ENCODE results near the gene MYCBPAP.

MYCBPAP gene

GRCh38 chr17:50507871-50508572, at the start of gene MYCBPAP:
Gene MYCBPAP, plus strand, starts transcription at chr17:50508439. Its CDS starts 236 bp downstream, at chr17:50508675.
- peak; percentile 74 for DNase-seq (ENCODE audit: low read depth)

GRCh38 chr17:50458701-50459676, 49.2 kb upstream of the MYCBPAP start:
- DNase-seq (ENCODE audit: low read depth): peak; percentile 56

DNA sequence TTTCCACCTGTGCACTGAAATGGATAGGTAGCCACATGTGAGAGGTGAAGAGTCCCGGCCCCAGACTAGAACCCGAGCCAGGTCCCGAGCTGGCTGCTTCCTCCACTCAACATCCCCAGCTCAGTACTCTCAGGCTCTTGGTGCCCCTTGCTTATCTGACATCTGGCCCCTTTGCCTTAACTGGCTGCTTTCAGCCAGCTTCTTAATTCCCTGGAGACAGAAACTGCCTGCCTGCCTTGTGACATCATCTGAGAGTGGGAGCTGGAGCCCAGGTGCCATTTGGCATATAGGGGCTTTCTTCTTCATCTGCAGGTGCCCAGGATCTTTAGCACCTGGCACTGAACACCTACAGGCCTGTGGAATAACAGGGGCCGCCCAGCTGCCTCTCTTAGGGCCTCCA, 48.5 kb upstream of the MYCBPAP start:
- DNase-seq (ENCODE audit: low read depth): no peak

- DNase-seq (ENCODE audit: low read depth): no peak
These were observed 47.3 kb upstream of the MYCBPAP start for GRCh38 chr17:50460831-50461526.

GRCh38 chr17:50461550-50462132, 46.6 kb upstream of the MYCBPAP start:
- DNase-seq (ENCODE audit: low read depth): no peak

DNA sequence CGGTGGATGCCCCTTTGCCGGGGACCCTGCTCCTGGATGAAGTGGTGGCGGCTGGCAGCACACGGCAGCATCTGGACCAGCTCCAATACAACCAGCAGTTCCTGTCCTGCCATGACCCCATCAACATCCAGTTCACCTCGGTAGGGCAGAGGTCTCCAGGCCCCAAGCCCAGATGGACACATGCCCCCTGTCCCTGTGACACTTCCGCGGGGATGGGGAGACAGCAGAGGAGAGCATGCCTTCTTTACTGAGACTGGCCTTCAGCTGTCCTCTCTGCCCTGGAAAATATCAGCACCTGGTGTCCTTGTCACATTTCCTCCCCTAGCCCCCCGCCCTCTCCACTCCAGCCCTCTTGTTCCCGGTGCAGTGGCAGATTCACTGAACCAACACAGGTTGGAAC, 45.8 kb upstream of the MYCBPAP start:
- DNase-seq (ENCODE audit: low read depth): no peak

- DNase-seq (ENCODE audit: low read depth): no peak
These were observed 44.1 kb upstream of the MYCBPAP start for GRCh38 chr17:50464121-50464520.

GRCh38 chr17:50464736-50465135, 43.5 kb upstream of the MYCBPAP start:
- no peak for DNase-seq (ENCODE audit: low read depth)

GRCh38 chr17:50465171-50465570, 43.1 kb upstream of the MYCBPAP start:
- DNase-seq (ENCODE audit: low read depth): no peak

GRCh38 chr17:50465635-50466034, 42.6 kb upstream of the MYCBPAP start:
- DNase-seq (ENCODE audit: low read depth): no peak

GRCh38 chr17:50466371-50467113, 41.7 kb upstream of the MYCBPAP start:
- no peak for DNase-seq (ENCODE audit: low read depth)

DNA sequence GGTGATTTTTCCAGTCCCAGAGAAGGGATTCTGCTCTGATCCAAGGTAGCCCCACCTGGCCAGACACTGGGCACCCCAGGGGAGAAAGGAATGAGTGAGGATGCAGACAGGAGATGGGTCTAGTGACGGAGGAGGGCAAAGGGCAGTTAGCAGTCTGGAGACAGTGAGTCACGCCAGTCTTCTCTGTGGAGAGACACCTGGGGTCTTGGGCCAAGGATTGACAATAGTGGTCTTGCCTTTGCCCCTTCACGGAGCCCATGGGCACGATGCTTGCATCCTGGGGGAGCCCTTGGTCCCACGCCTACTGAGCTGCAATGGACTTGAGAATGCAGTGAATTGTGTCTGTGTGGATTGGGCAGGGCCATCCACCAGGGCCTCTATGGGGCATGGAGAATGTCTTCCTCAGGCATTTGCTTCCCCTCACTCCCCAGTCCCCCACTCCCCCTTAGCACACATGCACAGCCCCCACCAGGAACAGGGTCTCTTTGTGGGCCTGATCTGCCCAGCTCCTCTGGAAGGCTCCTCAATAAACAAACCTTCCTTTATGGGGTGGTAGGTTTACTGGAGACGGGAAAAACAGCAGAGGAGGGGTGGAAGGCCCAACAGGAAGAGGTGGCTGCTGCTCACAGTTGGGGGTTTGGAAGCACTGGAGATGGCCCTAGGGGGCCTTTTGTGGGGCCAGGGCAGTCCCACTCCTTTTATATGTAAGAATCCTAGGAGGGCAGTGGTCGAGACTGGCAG, 41.0 kb upstream of the MYCBPAP start:
- DNase-seq (ENCODE audit: low read depth): no peak

GRCh38 chr17:50467855-50468303, 40.4 kb upstream of the MYCBPAP start:
- no peak for DNase-seq (ENCODE audit: low read depth)

GRCh38 chr17:50468304-50469207, 39.7 kb upstream of the MYCBPAP start, which contains the start of gene CHAD:
Gene CHAD, minus strand, starts transcription at chr17:50468880. Its CDS starts 67 bp downstream, at chr17:50468813.
- DNase-seq (ENCODE audit: low read depth): peak; percentile 30

DNA sequence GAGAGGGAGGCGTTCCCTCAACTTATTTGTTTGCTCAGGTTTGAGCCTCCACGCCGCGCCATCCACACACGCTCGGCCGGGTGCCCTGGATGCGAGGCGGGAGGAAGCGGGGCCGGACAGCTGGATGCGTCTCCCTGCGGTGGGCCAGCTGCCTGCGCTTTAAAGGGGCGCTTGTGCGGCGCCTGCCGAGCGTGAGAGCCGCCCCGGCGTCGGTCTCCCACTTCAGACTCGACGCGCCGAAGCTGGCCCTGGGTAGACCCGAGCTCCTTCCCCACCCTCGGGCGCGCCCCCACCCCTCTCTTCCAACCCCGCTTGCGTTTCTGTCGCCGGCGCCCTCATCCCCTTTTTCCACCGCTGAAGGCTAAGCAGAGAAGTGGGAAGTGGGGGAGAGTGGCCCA, 39.0 kb upstream of the MYCBPAP start:
- peak; percentile 28 for DNase-seq (ENCODE audit: low read depth)

DNA sequence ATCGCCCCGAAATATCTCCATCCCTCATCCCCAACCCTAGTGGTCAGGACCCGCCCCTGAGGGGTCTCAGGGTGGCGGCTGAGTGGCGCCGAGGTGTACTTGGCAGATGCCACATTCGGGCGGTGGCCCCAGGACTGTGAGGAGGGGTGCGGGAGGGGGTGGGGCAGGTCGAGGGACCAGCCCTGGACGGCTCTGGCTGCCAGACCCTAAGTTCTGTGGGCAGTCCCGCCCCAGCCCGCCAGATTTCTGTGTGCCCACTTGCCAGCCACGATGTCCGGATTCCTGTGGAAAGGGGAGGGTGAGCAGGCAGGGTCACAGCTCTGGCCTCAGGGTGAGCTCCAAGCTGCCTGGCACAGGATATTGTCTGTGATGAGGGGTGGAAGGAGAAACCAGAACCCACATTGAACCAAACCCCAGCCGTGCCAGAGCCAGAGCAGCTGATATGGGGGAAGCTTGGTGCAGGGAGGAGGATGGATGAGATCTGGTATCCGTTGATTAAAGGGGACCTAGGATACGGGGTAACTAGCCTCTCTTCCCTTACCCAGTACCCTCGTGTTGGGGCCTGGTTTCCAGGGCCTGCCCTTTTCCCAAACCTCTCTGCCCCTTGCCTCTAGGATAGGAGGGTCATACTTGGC, 38.5 kb upstream of the MYCBPAP start:
- DNase-seq (ENCODE audit: low read depth): no peak

DNA sequence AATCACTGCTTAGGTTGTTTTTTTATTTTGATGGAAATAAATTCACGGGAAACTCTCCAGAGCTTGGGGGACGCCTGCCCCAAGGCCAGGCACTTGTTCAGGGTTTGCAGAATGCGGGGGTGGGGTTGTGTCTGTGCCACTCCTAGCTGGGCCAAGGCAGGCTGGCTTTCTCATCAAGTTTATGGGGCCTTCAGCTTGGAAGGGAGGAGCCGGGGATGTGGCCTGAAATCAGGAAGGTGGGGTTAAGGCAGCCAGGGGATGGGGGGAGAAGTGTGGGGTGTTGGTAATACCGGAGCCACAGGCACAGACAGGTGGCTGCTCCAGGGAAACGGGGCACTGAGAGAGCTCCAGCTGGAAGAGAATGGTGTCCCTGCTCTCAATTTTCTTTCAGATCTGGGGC, 37.8 kb upstream of the MYCBPAP start:
- DNase-seq (ENCODE audit: low read depth): no peak

DNA sequence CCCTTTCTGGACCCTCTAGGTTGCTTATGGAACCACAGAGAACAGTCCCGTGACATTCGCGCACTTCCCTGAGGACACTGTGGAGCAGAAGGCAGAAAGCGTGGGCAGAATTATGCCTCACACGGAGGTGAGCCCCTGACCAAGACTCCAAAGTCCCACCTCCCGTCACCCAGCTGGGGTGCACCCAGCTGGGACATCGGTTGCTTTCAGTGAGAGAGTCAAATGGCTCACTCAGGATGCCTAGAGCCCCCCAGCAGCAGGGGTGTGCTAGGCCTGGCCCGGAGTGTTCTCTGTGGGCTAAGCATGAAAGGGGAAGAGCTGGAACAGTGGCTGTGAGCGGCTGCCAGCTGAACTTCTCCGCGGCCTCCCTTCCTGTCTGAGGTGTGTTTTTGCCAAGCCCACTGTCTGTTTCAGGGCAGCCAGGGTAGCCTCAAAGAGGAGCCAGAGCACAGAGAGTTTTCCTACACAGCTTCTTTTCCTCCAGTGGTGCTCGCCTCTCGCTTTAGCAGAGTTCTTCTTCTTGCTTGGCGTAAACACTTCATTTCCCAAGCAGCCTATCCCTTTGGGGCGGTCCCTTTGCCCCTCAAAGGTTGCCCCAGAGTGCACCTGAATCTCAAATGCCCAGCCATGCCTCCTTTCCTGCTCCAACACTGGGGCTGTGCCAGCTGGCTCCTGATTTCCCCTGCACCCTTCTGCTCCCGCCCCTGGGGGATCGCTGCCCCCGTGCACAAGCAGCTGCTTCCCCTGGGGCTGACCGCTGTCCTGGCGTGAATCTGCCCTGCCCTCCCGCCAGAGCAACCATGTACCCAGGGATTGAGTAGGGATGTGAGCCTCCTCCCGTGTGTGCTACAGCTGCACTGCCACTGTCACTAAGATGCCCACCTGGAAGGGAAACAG, 37.0 kb upstream of the MYCBPAP start:
- DNase-seq (ENCODE audit: low read depth): no peak
